Fibroblast of mammary gland (primary cell): ENCODE measurements around the gene S100A7A.

Experiments used
- DNase-seq: peaks from one replicate; pipeline ENCODE4 v3.0.0-alpha.2; 2010; ENCODE audit warnings: low read depth
- H3K4me3 ChIP-seq: 2 replicates; pipeline ENCODE4 v1.5.1; 2011; ENCODE audit warnings: low read depth, mild to moderate bottlenecking, low read length, moderate library complexity; ENCODE audit not compliant: control insufficient read depth
- TF ChIP-seq, protein P1 (sequence below): conservative IDR thresholded peaks from 2 replicates; pipeline ENCODE4 v1.5.1; 2011; ENCODE audit warnings: low read depth, low read length, inconsistent platforms; ENCODE audit not compliant: control insufficient read depth, insufficient read depth

S100A7A gene

DNA sequence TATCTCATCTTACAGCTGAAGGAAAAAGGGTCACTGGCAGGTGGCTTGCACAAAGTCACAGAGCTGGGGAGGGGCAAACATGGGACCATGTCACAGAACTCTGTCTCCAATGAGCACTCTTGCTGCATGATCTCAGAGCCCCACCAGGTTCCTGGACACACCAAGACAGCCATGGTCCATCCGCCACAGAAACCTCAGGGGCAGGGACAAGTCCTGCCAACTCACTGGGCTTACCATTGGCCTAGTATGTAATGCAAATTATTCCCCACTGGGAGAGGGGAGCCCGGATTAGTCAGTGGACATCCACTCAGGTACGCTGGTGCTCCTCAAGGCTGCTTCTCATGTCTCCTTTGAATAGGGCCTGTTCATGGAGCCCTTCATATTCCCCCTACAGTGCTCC, 14.2 kb downstream of the S100A7A start:
- H3K4me3 ChIP-seq = no peak overlapping the region
- TF ChIP-seq, protein P1, sequence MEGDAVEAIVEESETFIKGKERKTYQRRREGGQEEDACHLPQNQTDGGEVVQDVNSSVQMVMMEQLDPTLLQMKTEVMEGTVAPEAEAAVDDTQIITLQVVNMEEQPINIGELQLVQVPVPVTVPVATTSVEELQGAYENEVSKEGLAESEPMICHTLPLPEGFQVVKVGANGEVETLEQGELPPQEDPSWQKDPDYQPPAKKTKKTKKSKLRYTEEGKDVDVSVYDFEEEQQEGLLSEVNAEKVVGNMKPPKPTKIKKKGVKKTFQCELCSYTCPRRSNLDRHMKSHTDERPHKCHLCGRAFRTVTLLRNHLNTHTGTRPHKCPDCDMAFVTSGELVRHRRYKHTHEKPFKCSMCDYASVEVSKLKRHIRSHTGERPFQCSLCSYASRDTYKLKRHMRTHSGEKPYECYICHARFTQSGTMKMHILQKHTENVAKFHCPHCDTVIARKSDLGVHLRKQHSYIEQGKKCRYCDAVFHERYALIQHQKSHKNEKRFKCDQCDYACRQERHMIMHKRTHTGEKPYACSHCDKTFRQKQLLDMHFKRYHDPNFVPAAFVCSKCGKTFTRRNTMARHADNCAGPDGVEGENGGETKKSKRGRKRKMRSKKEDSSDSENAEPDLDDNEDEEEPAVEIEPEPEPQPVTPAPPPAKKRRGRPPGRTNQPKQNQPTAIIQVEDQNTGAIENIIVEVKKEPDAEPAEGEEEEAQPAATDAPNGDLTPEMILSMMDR = no peak
- no peak for DNase-seq

DNA sequence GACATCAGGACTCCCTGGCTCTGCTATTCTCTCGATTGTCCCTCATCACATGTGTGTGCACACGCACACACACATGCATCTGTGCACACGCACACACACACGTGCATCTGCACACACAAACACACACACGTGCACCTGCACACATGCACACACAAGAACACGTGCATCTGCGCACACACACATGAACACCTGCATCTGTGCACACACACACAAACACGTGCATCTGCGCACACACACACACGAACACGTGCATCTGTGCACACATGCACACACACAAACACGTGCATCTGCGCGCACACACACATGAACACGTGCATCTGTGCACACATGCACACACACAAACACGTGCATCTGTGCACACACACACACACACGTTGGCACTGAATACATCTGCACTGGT, 14.7 kb downstream of the S100A7A start:
- no peak for DNase-seq
- TF ChIP-seq, protein P1 = no peak
- no peak overlapping the region for H3K4me3 ChIP-seq

DNA sequence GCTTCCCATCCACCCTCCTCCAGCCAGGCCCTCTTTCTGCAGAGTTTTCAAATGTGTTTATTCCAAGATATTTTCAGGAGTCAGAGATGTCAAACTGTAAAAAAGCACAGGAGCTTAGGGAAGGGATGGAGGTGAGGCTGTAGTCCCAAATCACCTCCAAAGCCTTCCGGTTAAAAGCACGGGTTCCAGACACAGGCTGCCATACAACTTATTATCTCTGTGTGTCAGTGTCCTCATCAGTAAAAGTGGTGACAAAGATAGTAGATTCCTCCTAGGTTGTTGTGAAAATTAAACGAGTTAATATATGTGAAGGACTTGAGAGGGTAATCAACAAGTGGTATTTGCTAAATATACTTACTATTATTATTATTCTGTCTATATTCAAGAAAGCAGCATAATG, 15.1 kb downstream of the S100A7A start:
- no peak for DNase-seq
- no peak overlapping the region for H3K4me3 ChIP-seq
- TF ChIP-seq, protein P1 = no peak

DNA sequence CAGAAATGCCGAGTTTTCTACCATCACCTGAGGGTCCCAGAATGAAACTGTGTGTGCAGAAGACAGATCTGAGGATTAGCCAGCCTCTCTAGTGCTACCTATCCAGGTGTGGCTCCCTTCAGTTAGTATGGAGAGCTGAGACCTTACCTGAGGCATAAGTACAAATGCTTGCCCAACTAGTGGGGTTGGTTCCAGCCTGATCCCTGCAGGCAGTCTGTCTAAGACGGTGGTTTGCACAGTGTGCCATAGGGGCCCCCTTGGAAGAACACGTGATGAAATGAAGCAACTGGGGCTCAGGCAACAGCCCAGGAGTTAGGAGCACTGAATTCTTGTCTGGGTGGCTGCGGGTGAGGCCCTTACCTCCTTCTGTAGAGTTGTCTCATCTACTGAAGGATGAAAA, 15.6 kb downstream of the S100A7A start:
- no peak overlapping the region for H3K4me3 ChIP-seq
- TF ChIP-seq, protein P1 = no peak
- DNase-seq = no peak

DNA sequence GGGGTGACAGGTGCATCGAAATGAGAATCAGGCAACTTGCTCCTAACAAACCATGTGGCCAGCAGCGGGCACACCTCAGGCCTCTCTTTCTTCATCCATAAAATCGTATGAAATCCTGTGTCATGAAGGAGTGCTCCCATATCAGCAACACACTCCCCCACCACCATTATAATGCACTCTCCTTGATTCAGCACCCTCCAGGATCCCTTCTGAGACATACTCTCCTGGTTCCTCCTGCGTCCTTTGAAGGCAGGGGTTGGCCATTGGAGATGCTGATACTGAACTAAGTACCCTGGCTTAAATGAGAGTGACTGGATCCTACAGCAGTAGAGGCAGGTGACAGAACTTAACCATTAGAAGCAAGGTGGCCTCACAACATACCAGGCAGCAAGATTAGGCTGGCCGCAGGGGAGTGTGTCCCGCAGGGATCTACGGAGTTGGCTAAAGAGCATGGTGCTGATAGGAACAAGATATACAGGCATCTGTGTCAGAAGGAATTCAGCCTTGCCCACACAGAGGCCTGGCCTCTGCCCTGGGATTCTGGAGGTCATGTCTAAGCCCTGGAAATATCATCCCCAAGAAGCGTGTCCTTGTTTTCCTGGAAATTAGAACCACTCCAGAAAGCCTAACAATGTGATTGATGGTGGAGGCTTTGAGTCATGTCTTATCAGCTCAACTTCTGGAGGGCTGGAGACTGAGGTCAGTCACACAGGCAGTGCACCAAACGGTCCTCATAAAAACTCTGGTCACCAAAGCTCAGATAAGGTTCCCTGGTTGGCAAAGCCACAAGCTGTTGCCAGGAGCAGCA, 16.8 kb downstream of the S100A7A start:
- H3K4me3 ChIP-seq = no peak overlapping the region
- no peak for DNase-seq
- TF ChIP-seq, protein P1 = no peak

DNA sequence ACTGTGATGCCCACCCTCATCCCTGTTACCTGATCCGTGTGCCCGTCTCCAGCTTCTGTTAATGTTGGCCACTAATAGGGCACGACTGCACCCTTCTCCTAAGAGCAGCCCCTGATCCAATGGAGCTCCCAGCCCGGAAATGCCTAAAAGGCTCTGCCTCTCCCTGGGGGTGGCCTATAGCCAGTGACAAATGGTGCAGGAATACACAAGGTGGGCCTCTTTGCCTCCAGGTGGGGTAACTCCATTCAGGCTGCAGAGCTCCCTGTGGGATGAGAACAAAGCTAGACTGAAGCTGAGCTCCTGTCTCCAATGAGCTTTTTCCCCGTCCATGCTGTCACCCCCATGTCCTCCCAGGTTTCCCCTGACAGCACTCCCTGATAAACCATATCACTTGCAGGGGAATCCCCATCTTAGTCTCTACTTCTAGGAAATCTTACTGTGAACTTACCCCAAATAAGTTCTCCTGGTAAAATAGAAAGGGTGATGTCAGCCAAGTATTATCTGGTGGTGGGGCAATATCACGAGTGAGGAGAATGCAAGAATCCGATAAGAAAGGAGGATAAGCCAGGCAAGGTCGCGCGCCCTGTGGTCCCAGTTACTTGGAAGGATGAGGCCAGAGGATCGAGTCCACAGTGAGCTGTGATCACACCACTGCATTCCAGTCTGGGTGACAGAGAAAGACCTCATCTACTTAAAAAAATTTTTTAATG, 18.6 kb downstream of the S100A7A start:
- DNase-seq = no peak
- H3K4me3 ChIP-seq = no peak overlapping the region
- TF ChIP-seq, protein P1 = no peak
